ENCODE results near the gene ST3GAL6.

Gene ST3GAL6, protein sequence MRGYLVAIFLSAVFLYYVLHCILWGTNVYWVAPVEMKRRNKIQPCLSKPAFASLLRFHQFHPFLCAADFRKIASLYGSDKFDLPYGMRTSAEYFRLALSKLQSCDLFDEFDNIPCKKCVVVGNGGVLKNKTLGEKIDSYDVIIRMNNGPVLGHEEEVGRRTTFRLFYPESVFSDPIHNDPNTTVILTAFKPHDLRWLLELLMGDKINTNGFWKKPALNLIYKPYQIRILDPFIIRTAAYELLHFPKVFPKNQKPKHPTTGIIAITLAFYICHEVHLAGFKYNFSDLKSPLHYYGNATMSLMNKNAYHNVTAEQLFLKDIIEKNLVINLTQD

GRCh38 chr3:98763076-98763475, at the start of gene ST3GAL6:
Gene ST3GAL6, plus strand, starts transcription at chr3:98763340. Its CDS starts 5,101 bp downstream, at chr3:98768441.
- DNase-seq (ENCODE audit: low read depth): no peak

- DNase-seq (ENCODE audit: low read depth): no peak
Measured at GRCh38 chr3:98713984-98714383, 49.2 kb upstream of the ST3GAL6 start.

DNA sequence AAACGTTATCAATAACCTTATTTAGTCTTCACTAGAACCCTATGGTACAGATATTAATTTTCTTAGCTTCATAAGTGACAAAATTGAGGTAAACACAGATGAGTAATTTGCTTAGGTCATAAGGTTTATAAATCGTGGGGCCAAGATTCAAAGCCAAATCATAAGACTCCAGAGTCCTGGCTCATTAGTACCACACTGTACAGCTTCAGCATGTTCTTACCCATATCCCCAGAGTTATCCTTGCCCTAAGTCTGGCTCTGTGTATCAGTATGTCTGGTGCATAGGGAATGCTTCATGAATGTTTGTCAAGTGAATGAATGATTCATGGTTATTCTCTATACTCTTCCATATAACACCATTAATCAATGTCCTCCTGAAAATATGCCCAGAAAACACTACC, 45.6 kb upstream of the ST3GAL6 start:
- no peak for DNase-seq (ENCODE audit: low read depth)

DNA sequence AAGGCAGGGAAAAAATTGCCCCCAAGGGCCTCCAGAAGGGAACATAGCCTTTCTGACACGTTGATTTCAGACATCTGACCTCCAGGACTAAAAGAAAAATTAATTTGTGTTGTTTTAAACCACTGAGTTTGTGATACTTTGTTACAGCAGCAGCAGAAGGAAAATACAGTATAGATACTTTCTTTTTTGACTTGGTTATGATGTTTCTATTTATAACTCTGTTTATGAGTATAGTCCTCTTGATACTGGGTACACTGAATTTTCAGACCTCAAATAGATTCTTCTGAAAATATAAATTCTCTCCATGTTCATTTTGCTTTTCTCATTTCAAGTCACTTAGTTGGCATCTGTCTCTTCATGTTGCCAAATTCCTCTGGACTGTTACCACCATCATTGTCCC, 44.4 kb upstream of the ST3GAL6 start:
- DNase-seq (ENCODE audit: low read depth): no peak

DNA sequence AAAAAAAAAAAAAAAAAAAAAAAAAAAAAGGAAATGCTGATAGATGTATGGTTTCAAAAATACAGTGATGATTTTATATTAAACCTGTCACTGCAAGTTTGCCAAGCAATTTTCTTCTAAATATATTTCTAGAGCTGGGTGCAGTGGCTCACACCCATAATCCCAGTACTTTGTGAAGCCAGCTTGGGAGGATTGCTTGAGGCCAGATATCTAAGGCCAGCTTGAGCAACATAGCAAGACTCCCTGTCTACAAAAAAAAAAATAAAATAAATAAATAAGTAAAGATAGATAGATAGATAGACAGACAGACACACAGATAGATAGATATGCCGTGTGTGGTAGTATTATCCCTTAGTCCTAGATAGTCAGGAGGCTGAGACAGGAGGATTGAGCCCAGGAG, 41.4 kb upstream of the ST3GAL6 start:
- no peak for DNase-seq (ENCODE audit: low read depth)

DNA sequence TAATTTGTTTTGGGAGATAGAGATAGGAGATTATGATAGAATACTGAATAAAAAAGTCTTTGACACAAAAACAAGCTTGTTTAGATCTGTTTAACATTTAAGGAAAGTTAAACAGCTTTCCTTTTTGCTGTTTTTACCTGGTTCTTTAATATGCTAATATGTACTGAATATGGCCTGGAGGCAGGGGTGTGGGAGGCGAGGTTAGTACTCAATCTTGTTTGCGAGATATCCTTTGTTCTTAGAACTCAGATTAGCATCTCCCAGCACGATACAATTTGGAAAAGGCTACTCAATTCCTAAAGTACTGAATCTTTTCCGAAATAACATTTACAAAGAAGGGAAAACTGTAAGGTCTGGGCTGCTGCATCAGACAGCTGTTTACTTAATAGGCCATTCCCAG, 40.8 kb upstream of the ST3GAL6 start:
- no peak for DNase-seq (ENCODE audit: low read depth)

DNA sequence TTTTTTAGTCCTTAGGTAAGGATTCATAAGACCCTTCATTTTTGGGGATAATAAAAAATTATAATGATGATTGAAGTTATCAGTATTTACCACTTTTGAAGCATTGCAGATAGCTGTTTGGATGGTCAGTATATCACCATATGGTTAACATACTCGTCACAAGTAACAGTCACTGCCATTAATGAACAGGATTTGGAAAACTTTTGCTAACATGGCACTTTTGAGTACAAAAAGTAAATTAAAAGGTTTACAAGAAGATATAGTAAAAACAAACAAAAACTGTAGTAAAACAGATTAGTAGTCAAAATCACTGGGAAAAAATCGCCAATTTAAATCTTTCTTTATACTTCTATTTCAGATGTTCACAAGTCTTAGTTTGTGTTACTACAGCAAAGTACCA, 37.8 kb upstream of the ST3GAL6 start:
- DNase-seq (ENCODE audit: low read depth): no peak

GRCh38 chr3:98726084-98726483, 37.1 kb upstream of the ST3GAL6 start:
- DNase-seq (ENCODE audit: low read depth): no peak

- DNase-seq (ENCODE audit: low read depth): no peak
Measured at GRCh38 chr3:98727638-98728037, 35.5 kb upstream of the ST3GAL6 start.

DNA sequence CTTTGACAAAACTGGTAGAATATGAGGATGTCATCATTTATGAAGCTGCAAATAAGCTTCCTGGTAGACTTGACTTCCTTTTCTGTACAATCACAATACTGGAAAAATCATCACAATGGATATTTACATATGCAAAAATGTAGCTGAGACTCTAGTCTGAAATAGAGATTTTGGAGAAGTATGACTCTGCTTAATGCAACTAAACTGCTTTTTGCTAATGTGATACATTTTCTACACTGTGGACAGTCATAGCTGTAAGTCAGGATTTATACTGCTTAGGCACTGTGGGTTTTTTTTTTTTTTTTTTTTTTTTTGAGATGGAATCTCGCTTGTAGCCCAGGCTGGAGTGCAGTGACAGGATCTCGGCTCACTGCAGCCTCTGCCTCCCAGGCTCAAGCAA, 34.5 kb upstream of the ST3GAL6 start:
- no peak for DNase-seq (ENCODE audit: low read depth)

DNA sequence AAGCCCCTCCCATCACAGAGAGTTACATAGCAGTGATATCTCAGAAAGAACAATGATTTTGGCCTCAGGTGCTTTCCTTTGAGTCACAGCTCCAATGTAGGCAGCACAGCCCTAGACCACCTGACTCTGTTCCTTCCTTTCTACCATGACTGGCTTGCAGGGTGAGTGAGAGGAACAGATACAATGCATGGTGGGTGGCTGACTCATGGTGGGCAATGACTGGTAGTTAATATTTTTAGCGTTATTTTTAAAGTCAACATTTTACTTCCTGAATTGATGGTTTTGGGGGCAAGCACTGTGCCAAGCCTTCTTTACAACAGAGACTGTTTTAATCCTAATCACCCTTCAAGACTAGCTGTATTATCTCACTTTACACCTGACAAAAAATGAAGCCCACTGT, 32.8 kb upstream of the ST3GAL6 start:
- DNase-seq (ENCODE audit: low read depth): no peak

DNA sequence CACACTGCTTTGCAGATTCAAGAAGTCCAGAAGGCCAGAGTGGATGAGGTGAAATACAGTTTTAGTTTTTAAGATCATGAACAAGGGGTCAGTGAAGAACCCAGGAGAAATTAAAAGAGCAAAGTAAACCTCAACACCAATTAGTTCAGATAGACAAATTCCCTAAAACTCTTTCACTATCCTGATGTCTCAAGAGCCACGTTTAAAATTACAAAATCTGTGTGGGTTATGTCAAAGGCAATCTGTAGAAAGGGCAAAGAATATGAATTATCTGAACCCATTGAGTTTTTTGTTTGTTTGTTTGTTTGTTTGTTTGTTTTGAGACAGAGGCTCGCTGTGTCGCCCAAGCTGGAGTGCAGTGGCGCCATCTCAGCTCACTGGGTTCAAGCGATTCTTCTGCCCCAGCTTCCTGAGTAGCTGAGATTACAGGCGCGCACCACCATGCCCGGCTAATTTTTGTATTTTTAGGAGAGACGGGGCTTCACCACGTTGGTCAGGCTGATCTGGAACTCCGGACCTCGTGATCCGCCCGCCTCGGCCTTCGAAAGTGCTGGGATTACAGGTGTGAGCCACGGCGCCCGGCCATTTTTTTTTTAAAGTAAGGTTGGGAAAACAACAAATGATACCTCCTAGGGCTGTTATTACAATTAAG, 32.1 kb upstream of the ST3GAL6 start:
- DNase-seq (ENCODE audit: low read depth): no peak

DNA sequence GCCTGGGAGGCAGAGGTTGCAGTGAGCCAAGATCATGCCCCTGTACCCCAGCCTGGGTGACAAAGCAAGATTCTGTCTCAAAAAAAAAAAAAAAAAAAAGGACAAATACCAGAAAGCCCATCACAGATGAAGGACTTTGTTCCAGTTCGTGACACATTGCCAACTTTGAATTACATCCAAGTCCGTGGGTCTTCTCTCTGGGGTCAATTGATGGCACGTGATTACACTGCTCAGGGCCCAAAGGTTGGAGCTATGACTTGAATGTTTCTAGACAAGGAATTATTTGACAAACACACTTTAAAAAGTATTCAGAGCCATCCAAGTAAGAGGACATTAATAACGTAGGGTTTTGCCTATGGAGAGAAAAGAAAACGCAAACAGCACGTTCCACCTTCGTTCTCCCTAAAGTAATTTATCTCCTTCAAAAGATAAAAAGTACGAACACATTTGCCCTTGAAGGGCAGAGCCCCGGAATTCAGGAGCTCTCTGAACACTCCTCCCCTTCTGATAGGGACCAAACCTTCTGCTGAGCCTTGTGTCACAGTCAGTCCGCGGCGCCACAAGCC, 31.3 kb upstream of the ST3GAL6 start:
- DNase-seq (ENCODE audit: low read depth): no peak

DNA sequence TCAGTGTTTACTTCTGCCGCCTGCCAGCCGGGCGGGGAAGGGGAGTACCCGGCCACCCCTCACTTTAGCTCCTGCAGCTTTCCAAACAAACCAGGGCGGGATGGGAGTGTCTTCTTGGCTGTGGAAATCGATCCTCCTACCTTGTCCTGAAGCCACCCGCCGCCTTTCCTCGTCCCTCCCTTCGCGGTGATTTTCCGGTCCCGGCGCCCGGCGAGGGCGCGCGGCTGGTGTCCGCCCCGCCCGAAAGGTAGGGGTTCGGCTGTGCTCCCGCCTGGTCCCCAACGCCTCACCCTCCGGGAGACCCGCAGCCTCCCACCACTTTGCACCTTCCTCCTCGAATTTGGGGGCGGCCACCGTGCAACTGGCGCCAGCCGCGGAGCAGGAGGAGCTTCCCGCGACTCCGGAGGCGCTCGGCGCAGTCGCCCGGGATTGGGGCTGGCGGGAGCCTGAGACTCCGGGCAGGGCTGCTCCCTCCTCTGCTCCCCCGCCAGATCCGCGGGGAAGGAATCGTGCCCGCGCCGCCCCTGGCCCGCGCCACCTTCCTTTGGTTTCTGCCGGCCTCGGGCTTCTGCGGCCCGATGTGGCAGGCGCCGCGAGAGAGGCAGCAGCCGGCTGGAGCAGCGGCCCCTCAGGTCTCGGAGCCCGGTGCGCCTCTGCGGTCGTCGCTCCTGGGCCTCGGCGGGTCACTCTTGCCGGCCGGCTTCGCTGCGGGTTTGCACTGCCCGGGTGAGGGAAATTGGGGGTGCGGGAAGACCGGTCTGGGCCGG, 30.7 kb upstream of the ST3GAL6 start:
- DNase-seq (ENCODE audit: low read depth): no peak

DNA sequence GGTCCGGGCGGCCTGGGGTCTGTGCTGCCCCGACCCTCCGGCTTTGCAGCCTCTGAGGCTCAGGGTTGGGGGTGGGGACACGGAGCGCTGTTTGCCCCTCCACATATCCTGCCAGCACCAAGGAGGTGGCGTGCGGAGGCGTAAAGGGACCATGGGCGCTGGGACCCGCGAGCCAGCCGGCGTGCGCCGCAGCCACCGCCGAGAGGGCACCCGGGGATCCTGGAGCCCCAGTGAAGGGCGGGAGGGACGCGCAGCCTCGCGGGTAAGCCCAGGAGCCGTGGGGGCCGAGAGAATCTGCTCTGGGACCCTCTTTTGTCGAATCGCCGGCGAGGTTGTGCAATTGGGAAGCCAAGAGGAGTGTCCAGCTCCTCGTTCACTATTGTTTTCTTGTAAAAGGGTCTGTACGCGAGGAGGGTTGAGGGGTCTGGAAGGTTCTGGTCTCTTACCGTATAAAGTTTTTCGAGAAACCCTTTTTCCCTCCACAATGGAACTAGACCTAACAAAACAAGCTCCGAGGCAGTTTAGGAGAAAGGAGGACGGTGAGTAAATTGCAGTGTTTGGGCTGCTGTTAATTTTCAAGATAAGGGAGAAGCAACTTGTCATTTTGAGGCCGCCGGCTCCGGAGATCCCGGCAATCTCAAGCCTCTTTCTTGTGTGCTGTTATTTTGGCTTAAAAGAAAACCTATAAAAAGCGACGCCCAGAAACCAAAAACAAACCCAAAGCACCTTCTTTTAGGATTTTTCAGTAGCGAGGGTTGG, 29.9 kb upstream of the ST3GAL6 start:
- no peak for DNase-seq (ENCODE audit: low read depth)

DNA sequence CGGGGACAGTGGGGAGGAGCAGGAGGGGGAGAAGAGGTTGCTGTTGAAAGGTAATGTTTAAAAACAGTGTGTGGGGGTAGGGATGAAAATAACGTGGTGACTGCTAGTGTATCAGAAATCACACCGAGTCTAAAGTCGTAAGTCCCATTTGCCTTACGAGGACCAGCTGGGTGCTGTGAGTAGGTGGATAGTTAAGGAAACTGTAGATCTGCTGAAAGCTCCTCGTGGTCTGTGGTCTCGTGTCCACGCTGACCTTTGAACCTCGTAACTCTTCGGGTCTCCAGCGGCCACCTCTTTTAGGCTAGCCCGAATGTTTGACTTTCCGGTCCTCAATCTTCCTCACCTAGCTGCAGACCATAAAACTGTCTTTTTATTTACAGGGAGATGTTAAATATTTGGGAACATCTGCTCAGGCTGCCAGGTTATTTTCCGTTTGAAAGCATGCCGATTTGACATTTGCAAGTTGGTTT, 29.3 kb upstream of the ST3GAL6 start:
- DNase-seq (ENCODE audit: low read depth): no peak

- no peak for DNase-seq (ENCODE audit: low read depth)
Measured at GRCh38 chr3:98734306-98734705, 28.8 kb upstream of the ST3GAL6 start.

GRCh38 chr3:98734735-98735134, 28.4 kb upstream of the ST3GAL6 start:
- no peak for DNase-seq (ENCODE audit: low read depth)

GRCh38 chr3:98735296-98735695, 27.8 kb upstream of the ST3GAL6 start:
- DNase-seq (ENCODE audit: low read depth): no peak

GRCh38 chr3:98735761-98736269, 27.3 kb upstream of the ST3GAL6 start:
- DNase-seq (ENCODE audit: low read depth): no peak

DNA sequence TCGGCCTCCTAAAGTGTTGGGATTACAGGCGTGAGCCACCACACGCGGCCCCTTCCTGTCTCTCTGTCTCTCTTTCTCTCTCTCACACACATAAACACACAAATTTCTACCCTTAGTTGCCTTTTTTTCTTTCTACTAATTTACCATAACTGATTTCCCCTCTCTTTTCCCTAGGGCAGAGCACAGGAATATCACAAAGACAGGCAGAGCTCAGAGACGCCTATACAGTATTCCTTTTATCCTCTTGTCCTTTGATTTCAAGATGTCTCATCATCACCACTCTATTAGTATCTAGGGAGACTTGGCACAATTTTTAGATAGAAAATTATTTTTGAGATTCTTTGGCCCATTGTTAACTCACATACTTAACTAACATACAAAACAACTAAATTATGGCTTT, 25.8 kb upstream of the ST3GAL6 start:
- no peak for DNase-seq (ENCODE audit: low read depth)

DNA sequence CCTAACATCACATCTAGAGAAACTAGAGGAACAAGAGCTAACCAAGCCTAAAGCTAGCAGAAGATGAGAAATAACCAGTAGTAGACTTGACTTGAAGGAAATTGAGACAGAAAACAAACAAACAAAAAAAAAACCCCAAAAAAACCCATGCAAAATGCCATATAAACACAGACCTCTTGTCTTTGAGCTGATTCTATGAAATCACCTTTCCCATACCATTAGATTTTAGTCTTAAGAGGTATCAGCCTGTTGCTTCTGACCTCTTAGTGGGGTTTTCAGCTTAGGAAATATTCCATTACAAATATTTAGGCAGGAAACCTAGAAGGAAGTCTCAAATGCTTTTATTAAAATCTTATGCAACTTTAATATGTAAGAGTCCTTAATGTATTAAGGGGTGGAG, 23.9 kb upstream of the ST3GAL6 start:
- no peak for DNase-seq (ENCODE audit: low read depth)

Measured in activated T-cell treated with anti-CD3 and anti-CD28 coated beads for 48 hours (primary cell).